Mammary epithelial cell (primary cell): Measurements from ENCODE around the gene ATXN7L1.

ENCODE experiments used
- EZH2 ChIP-seq: IDR thresholded peaks from 2 replicates; pipeline ENCODE4 v1.6.1; 2012; ENCODE audit warnings: low read length, inconsistent platforms, borderline replicate concordance
- TF ChIP-seq, protein P1 (sequence below), 2 donors: IDR thresholded peaks in 1 of 2; conservative IDR thresholded peaks in 1 of 2; 2 replicates each; pipeline ENCODE4 v1.5.1; 2011 to 2012; ENCODE audit warnings: inconsistent platforms in 2 of 2, low read length in 2 of 2, mild to moderate bottlenecking in 2 of 2, control low read depth in 1 of 2, low read depth in 1 of 2; ENCODE audit not compliant: insufficient read depth in 1 of 2; ENCODE audit errors: extremely low read depth in 1 of 2

DNA sequence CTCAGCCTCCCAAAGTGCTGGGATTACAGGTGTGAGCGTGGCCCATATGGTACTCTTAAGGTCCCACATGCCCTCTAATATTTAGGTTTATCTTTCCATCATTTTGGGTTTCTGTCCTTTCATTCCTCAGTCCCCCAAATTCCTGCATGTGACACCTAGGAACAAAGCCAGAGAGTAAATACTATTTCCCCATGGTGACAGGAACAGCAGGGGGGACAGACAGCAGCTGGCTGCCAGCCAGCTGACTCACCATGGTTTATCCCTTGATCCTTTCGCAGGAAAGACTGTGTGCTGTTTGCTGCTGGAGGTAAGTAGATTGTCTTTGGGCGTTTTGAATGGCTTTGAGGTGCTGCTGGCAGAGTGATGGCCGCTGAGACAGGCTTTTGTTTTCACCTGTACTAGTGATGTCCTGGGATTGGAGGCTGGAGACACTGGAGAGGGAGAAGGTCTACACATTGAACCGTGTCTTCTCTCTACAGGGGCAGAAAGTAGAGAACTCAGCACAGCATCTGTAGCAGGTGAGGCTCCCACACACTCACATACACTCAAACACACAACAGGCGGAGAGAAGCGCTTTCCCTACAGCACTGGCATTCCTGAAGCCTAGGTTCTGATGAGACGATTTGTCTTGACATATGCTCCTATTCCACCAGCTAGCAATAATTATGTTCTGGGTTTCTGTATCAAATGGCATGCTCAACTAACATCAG lies 211.4 kb downstream of the ATXN7L1 start:
- TF ChIP-seq, protein P1, sequence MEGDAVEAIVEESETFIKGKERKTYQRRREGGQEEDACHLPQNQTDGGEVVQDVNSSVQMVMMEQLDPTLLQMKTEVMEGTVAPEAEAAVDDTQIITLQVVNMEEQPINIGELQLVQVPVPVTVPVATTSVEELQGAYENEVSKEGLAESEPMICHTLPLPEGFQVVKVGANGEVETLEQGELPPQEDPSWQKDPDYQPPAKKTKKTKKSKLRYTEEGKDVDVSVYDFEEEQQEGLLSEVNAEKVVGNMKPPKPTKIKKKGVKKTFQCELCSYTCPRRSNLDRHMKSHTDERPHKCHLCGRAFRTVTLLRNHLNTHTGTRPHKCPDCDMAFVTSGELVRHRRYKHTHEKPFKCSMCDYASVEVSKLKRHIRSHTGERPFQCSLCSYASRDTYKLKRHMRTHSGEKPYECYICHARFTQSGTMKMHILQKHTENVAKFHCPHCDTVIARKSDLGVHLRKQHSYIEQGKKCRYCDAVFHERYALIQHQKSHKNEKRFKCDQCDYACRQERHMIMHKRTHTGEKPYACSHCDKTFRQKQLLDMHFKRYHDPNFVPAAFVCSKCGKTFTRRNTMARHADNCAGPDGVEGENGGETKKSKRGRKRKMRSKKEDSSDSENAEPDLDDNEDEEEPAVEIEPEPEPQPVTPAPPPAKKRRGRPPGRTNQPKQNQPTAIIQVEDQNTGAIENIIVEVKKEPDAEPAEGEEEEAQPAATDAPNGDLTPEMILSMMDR (conservative IDR thresholded peaks at IDR 0.05 in 1 of 2, IDR thresholded peaks at IDR 0.05 in 1 of 2; ENCODE audit: extremely low read depth in 1 of 2, insufficient read depth in 1 of 2, low read depth in 1 of 2, low read length in 2 of 2) = no peak
- no peak for TF ChIP-seq EZH2
